HL-60 (cell line): ENCODE measurements around the gene FAM89A.

Source experiments
- CTCF ChIP-seq: IDR thresholded peaks from one replicate; pipeline ENCODE4 v1.5.1; 2011; ENCODE audit warnings: low read length, control low read depth, inconsistent platforms; ENCODE audit not compliant: insufficient read depth
- GABPA ChIP-seq: IDR thresholded peaks from 2 replicates; pipeline ENCODE4 v1.6.1; 2012; ENCODE audit warnings: low read depth

DNA sequence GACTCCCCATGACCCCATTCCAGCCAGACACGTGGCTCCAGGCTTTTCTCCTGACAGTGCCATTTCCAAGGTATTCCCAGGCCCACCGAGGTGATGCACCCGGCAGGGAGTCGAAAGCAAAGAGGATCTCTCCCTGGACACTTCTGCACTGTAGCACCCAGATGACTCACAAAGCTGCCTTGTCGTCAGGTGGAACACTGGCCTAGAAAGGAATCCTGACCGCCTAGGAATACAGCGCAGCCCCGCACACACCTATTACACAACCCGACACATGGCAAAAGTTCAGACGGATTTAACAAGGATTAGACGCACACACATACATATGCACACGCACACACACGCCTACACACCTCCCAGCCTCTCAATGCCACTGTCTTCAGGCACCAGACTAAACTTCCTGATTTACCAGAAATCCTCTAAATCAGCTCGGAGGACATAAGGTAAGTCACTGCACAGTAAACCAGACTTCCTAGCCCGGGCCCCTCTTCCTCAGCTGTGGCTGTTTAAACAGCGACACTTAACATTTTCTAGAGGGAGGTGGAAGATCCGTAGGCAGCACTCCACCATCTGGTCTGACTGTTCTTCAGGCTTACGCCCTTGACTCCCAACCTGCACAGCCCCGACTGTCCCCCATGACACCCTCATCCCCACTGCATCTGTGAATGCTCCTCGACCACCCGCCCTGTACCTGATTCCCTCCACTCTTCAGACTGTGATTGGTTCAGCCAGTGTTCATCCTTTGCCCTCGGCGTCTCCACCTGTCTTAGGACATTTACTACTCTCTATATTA is 12.7 kb downstream of the FAM89A start:
- TF ChIP-seq CTCF (no peak), GABPA (no peak)
